Right atrium auricular region (tissue), 2 donors: ENCODE data around the gene GDAP2. TPM values are rescaled to one million over a fixed set of nuclear protein-coding genes. Genes with fewer than 3 reads are reported as not detected.

Source experiments
- DNase-seq: peaks from one replicate; pipeline ENCODE4 v3.0.0-alpha.2; 2019; ENCODE audit warnings: low spot score
- H3K27ac ChIP-seq, 2 donors: fragments of 200-600 bp; sonication (generic); 1 replicate in 1 of 2; 2 replicates in 1 of 2; pipeline ENCODE4 v1.5.1; 2016 to 2019
- H3K27me3 ChIP-seq, 2 donors: fragments of 200-600 bp; sonication (generic); one replicate each; pipeline versions ENCODE4 v1.5.1 to v1.6.0; 2017 to 2019
- H3K36me3 ChIP-seq: fragments of 200-600 bp; sonication (generic); one replicate; pipeline ENCODE4 v1.5.1; 2016
- H3K4me1 ChIP-seq, 2 donors: fragments of 200-600 bp; sonication (generic); one replicate each; pipeline versions ENCODE4 v1.5.1 to v1.6.0; 2017 to 2019
- H3K4me3 ChIP-seq, 2 donors: fragments of 200-600 bp; sonication (generic); 1 replicate in 1 of 2; 2 replicates in 1 of 2; pipeline ENCODE4 v1.5.1; 2017 to 2019; ENCODE audit warnings: mild to moderate bottlenecking in 1 of 2, moderate library complexity in 1 of 2
- H3K9me3 ChIP-seq, 2 donors: fragments of 200-600 bp; sonication (generic); one replicate each; pipeline ENCODE4 v1.5.1; 2019
- CTCF ChIP-seq, 2 donors: fragments of 200-600 bp; sonication (generic); IDR thresholded peaks; one replicate each; pipeline ENCODE4 v1.5.1; 2019; ENCODE audit warnings: antibody characterized with exemption in 2 of 2
- total RNA-seq, 2 donors: library from RNA; depleted of rRNA; stranded (reverse); fragments of >200 nt; gene quantifications; one replicate each; pipeline ENCODE4 v1.1.0, GENCODE V29; 2016

Gene GDAP2
- total RNA-seq, 2 donors from 2014 or later, result 13.2 to 13.4 TPM

DNA sequence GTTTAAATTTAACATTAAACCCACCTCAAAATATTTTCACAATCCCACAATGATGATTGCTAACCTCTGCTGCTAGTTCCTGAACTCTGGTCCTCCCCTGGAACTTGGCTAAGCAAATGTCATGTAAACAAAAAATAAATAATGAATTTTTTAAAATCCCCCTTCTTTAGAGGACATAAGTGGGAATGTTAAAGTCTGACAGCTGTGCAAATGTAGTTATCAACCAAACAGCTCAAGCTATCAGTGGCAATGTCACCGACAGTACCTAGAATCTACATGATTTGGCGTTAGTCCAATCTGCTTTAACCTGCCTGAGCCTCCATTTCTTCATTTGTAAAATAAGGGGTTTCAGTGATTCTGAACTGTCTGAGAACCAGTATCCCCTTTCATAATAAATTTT lies 67.7 kb downstream of the GDAP2 start:
- Histone ChIP-seq H3K9me3 (no peaks in the 10 kb centered on the region), H3K36me3 (peaks cover 14% of the 10 kb centered on the region), H3K27me3 (no peaks in the 10 kb centered on the region), H3K4me1 (peaks cover 0 to 11% of the 10 kb centered on the region in 2 donors), H3K27ac (no peak overlapping the region), H3K4me3 (no peak overlapping the region)
- DNase-seq, result no peak
- TF ChIP-seq CTCF (IDR thresholded peaks at IDR 0.05), result no peak

- H3K4me1 ChIP-seq, result peaks cover 0 to 11% of the 10 kb centered on the region in 2 donors
- H3K27ac ChIP-seq, result no peak overlapping the region
- no peak overlapping the region for H3K4me3 ChIP-seq
- no peaks in the 10 kb centered on the region for H3K27me3 ChIP-seq
- peaks cover 7% of the 10 kb centered on the region for H3K36me3 ChIP-seq
- H3K9me3 ChIP-seq, result no peaks in the 10 kb centered on the region
- no peak for TF ChIP-seq CTCF (IDR thresholded peaks at IDR 0.05)
- DNase-seq, result no peak
Measured at GRCh38 chr1:117860896-117861610, 68.4 kb downstream of the GDAP2 start.

- H3K27ac ChIP-seq, result no peak overlapping the region
- peaks cover 0 to 11% of the 10 kb centered on the region in 2 donors for H3K4me1 ChIP-seq
- no peaks in the 10 kb centered on the region for H3K27me3 ChIP-seq
- TF ChIP-seq CTCF (IDR thresholded peaks at IDR 0.05), result no peak
- no peak for DNase-seq
- H3K36me3 ChIP-seq, result no peaks in the 10 kb centered on the region
- no peaks in the 10 kb centered on the region for H3K9me3 ChIP-seq
- no peak overlapping the region for H3K4me3 ChIP-seq
Measured at GRCh38 chr1:117859901-117860300, 69.5 kb downstream of the GDAP2 start.

GRCh38 chr1:117857418-117857817 lies 72.0 kb downstream of the GDAP2 start:
- Histone ChIP-seq H3K27ac (no peak overlapping the region), H3K36me3 (no peaks in the 10 kb centered on the region), H3K27me3 (no peaks in the 10 kb centered on the region), H3K4me3 (no peak overlapping the region), H3K9me3 (no peaks in the 10 kb centered on the region), H3K4me1 (peaks cover 0 to 11% of the 10 kb centered on the region in 2 donors)
- TF ChIP-seq CTCF (IDR thresholded peaks at IDR 0.05), result no peak
- no peak for DNase-seq

DNA sequence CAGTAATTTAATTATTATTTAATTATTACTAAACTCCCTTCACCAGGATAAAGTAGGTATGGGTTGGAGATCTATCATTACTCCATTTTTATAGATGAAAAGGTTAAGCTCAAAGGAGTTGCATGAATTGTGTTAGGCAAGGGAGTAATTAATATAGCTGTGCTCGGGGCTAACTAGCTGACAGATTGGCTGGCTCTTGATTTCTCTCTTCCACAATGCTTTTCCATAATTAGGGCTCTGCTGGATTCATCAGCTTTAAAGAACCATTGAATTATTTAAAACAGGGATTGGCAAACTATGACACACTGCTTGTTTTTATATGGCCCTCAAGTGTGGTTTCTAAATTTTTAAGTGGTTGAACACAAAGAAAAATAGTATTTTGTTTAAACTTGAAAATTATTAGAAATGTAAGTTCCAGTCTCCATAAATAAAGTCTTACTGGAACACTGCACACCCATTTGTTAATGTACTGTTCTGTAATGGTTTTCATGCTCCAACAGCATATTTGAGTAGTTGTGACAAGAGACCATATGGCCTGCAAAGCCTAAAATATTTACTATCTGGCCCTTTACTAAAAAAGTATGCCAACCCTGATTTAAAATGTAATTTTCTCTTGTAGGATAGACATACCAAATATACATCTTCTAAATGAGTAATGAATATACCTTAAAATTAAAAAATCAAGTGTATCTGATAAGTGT lies 76.4 kb downstream of the GDAP2 start:
- H3K27ac ChIP-seq, result no peak overlapping the region
- no peak for DNase-seq
- no peaks in the 10 kb centered on the region for H3K27me3 ChIP-seq
- no peaks in the 10 kb centered on the region for H3K9me3 ChIP-seq
- no peak overlapping the region for H3K4me3 ChIP-seq
- TF ChIP-seq CTCF (IDR thresholded peaks at IDR 0.05), result no peak
- no peaks in the 10 kb centered on the region for H3K36me3 ChIP-seq
- no peaks in the 10 kb centered on the region for H3K4me1 ChIP-seq
